Liver (tissue), 9 donors: ENCODE data around the gene KCNC4. TPM values are rescaled to one million over a fixed set of nuclear protein-coding genes. Genes with fewer than 3 reads are reported as not detected.

Experiments
- DNase-seq: peaks from one replicate; pipeline ENCODE4 v3.0.0-alpha.2; 2017; ENCODE audit warnings: low spot score
- H3K27ac ChIP-seq, 2 donors: one replicate each; pipeline ENCODE4 v1.7.0; 2013; ENCODE audit warnings: inconsistent platforms in 2 of 2, low read length in 2 of 2, control low read depth in 1 of 2, low read depth in 1 of 2, mild to moderate bottlenecking in 1 of 2
- H3K27me3 ChIP-seq, 4 donors: one replicate each; pipeline versions ENCODE4 v1.6.1 to v1.7.0; 2013; ENCODE audit warnings: low read length in 3 of 4, inconsistent platforms in 1 of 4, mild to moderate bottlenecking in 1 of 4, moderate library complexity in 1 of 4; ENCODE audit not compliant: control insufficient read depth in 4 of 4, insufficient read depth in 4 of 4
- H3K36me3 ChIP-seq, 4 donors: one replicate each; pipeline versions ENCODE4 v1.6.1 to v1.7.0; 2013; ENCODE audit warnings: low read length in 3 of 4, mild to moderate bottlenecking in 3 of 4, low read depth in 1 of 4, moderate library complexity in 1 of 4; ENCODE audit not compliant: control insufficient read depth in 4 of 4, insufficient read depth in 3 of 4
- H3K4me1 ChIP-seq, 4 donors: one replicate each; pipeline versions ENCODE4 v1.6.1 to v1.7.0; 2013; ENCODE audit warnings: low read length in 3 of 4, mild to moderate bottlenecking in 3 of 4, moderate library complexity in 1 of 4; ENCODE audit not compliant: control insufficient read depth in 4 of 4, insufficient read depth in 4 of 4
- H3K4me3 ChIP-seq, 3 donors: one replicate each; pipeline versions ENCODE4 v1.6.1 to v1.7.0; 2013; ENCODE audit warnings: low read length in 3 of 3, control low read depth in 1 of 3, low read depth in 1 of 3, mild to moderate bottlenecking in 1 of 3
- H3K9ac ChIP-seq, 2 donors: one replicate each; pipeline ENCODE4 v1.7.0; 2013; ENCODE audit warnings: low read length in 2 of 2, mild to moderate bottlenecking in 2 of 2, moderate library complexity in 2 of 2, control low read depth in 1 of 2, low read depth in 1 of 2
- H3K9me3 ChIP-seq, 4 donors: one replicate each; pipeline versions ENCODE4 v1.6.1 to v1.7.0; 2013; ENCODE audit warnings: low read length in 3 of 4; ENCODE audit not compliant: control insufficient read depth in 4 of 4
- ATF3 ChIP-seq: IDR thresholded peaks from 2 replicates; pipeline ENCODE4 v1.6.1; 2016; ENCODE audit warnings: antibody characterized with exemption
- CTCF ChIP-seq: fragments of 150-350 bp; IDR thresholded peaks from 2 replicates; pipeline ENCODE4 v1.5.1; 2017; ENCODE audit warnings: improper control_type of control experiment, low read depth, low read length; ENCODE audit not compliant: missing input control
- EGR1 ChIP-seq, 2 donors: IDR thresholded peaks; 2 replicates each; pipeline ENCODE4 v1.6.1; 2016 to 2018; ENCODE audit warnings: antibody characterized with exemption in 2 of 2, low read depth in 2 of 2
- FOXA1 ChIP-seq: IDR thresholded peaks from 2 replicates; pipeline ENCODE4 v1.6.1; 2016; ENCODE audit warnings: antibody characterized with exemption
- FOXA2 ChIP-seq: IDR thresholded peaks from 2 replicates; pipeline ENCODE4 v1.6.1; 2016; ENCODE audit warnings: antibody characterized with exemption
- GABPA ChIP-seq, 2 donors: IDR thresholded peaks in 1 of 2; conservative IDR thresholded peaks in 1 of 2; 2 replicates each; pipeline ENCODE4 v1.6.1; 2016; ENCODE audit warnings: antibody characterized with exemption in 2 of 2, mild to moderate bottlenecking in 1 of 2, moderate library complexity in 1 of 2
- HNF4A ChIP-seq, 2 donors: conservative IDR thresholded peaks; 2 replicates each; pipeline ENCODE4 v1.6.1; 2016; ENCODE audit warnings: antibody characterized with exemption in 2 of 2, mild to moderate bottlenecking in 2 of 2
- HNF4G ChIP-seq: IDR thresholded peaks from 2 replicates; pipeline ENCODE4 v1.6.1; 2016; ENCODE audit warnings: antibody characterized with exemption
- JUND ChIP-seq, 2 donors: IDR thresholded peaks; 2 replicates each; pipeline ENCODE4 v1.6.1; 2016; ENCODE audit warnings: antibody characterized with exemption in 2 of 2
- MAX ChIP-seq: IDR thresholded peaks from 2 replicates; pipeline ENCODE4 v1.6.1; 2016; ENCODE audit warnings: antibody characterized with exemption
- NR2F2 ChIP-seq: IDR thresholded peaks from 2 replicates; pipeline ENCODE4 v1.6.1; 2016; ENCODE audit warnings: antibody characterized with exemption
- RAD21 ChIP-seq, 2 donors: IDR thresholded peaks; 2 replicates each; pipeline ENCODE4 v1.6.1; 2016; ENCODE audit warnings: antibody characterized with exemption in 2 of 2, mild to moderate bottlenecking in 2 of 2
- REST ChIP-seq: IDR thresholded peaks from 2 replicates; pipeline ENCODE4 v1.6.1; 2016; ENCODE audit warnings: antibody characterized with exemption, mild to moderate bottlenecking
- RXRA ChIP-seq, 2 donors: IDR thresholded peaks; 2 replicates each; pipeline ENCODE4 v1.6.1; 2017 to 2018; ENCODE audit warnings: antibody characterized with exemption in 2 of 2, mild to moderate bottlenecking in 1 of 2
- TAF1 ChIP-seq: conservative IDR thresholded peaks from 2 replicates; pipeline ENCODE4 v1.6.1; 2016; ENCODE audit warnings: antibody characterized with exemption, mild to moderate bottlenecking
- YY1 ChIP-seq: IDR thresholded peaks from 2 replicates; pipeline ENCODE4 v1.6.1; 2016; ENCODE audit warnings: antibody characterized with exemption, mild to moderate bottlenecking
- ZBTB33 ChIP-seq: IDR thresholded peaks from 2 replicates; pipeline ENCODE4 v1.6.1; 2016; ENCODE audit warnings: antibody characterized with exemption
- WGBS: extraction: QIAGEN DNeasy Blood & Tissue Kit; methylation state at CpG from one replicate; pipeline ENCODE4 v1.1.7; 2013; 5-methylcytosine and 5-hydroxymethylcytosine counted together
- polyA plus RNA-seq, 2 donors: library from polyadenylated mRNA; stranded (reverse) in 1 of 2; unstranded in 1 of 2; fragments of 200-250 nt in 1 of 2; fragments of >200 nt in 1 of 2; fragmentation: Nextera tagmentation in 1 of 2; extraction: Ambion mirVana in 1 of 2; gene quantifications; one replicate each; pipeline versions ENCODE4 v1.2.1 to v1.2.3, GENCODE V29; 2013 to 2015
- total RNA-seq, 2 donors: library from RNA; depleted of rRNA; stranded (reverse); fragments of >200 nt; gene quantifications; one replicate each; pipeline ENCODE4 v1.2.3, GENCODE V29; 2014
- donor health status: healthy.
- donor health status: healthy.
- donor health status: healthy.
- donor health status: healthy.
- donor health status: healthy.

The KCNC4 gene
- total and polyA plus RNA-seq, 4 donors: 0.46 to 2.5 (median 1.5) TPM

GRCh38 chr1:110229348-110230001 is 19.4 kb downstream of the KCNC4 start (continued):
- no peak for TF ChIP-seq YY1

- 89% methylated on average over 11 of the region's 11 CpGs for WGBS
- no peak overlapping the region for H3K4me3 ChIP-seq
- H3K36me3 ChIP-seq: no peaks in the 10 kb centered on the region
- H3K27ac ChIP-seq: no peak overlapping the region
- no peak for DNase-seq
- TF ChIP-seq FOXA1: no peak
- no peak for TF ChIP-seq NR2F2
- no peak for TF ChIP-seq HNF4G
- no peak for TF ChIP-seq FOXA2
- no peak for TF ChIP-seq REST
- no peak for TF ChIP-seq HNF4A (conservative IDR thresholded peaks at IDR 0.05)
- TF ChIP-seq MAX: no peak
- TF ChIP-seq YY1: no peak
- no peak for TF ChIP-seq RXRA (IDR thresholded peaks at IDR 0.05)
- TF ChIP-seq RAD21 (IDR thresholded peaks at IDR 0.05): no peak
- no peak for TF ChIP-seq ZBTB33
- no peak for TF ChIP-seq GABPA (IDR thresholded peaks at IDR 0.05 in 1 of 2, conservative IDR thresholded peaks at IDR 0.05 in 1 of 2)
- no peak for TF ChIP-seq EGR1 (IDR thresholded peaks at IDR 0.05; ENCODE audit: low read depth in 2 of 2)
- TF ChIP-seq ATF3: no peak
- no peak for TF ChIP-seq CTCF
- TF ChIP-seq JUND (IDR thresholded peaks at IDR 0.05): no peak
- no peak for TF ChIP-seq TAF1
- no peaks in the 10 kb centered on the region for H3K27me3 ChIP-seq
- H3K9me3 ChIP-seq: no peaks in the 10 kb centered on the region
- no peak overlapping the region for H3K9ac ChIP-seq
- no peaks in the 10 kb centered on the region for H3K4me1 ChIP-seq
Measured at GRCh38 chr1:110230381-110231199, 20.5 kb downstream of the KCNC4 start.
